MM.1S (cell line): ENCODE data around the gene CLDN17.

Experiments
- DNase-seq: peaks from one replicate; pipeline ENCODE4 v3.0.0-alpha.2; 2015
- H2AFZ ChIP-seq: fragments of 300-600 bp; sonication (generic); 2 replicates; pipeline ENCODE4 v1.6.0; 2016; ENCODE audit warnings: antibody characterized with exemption, low read length
- H3F3A ChIP-seq: fragments of 300-600 bp; sonication (generic); 2 replicates; pipeline ENCODE4 v1.6.1; 2016; ENCODE audit warnings: mild to moderate bottlenecking, antibody characterized with exemption, low read length, moderate library complexity, mixed read lengths; ENCODE audit not compliant: insufficient read depth
- H3K27ac ChIP-seq: fragments of 300-600 bp; sonication (generic); 2 replicates; pipeline ENCODE4 v1.5.1; 2016; ENCODE audit warnings: mild to moderate bottlenecking, low read length
- H3K27me3 ChIP-seq: fragments of 300-600 bp; sonication (generic); replicated peaks from 2 replicates; pipeline ENCODE4 v1.6.0; 2016; ENCODE audit warnings: low read length; ENCODE audit not compliant: insufficient read depth
- H3K36me3 ChIP-seq: fragments of 300-600 bp; sonication (generic); replicated peaks from 2 replicates; pipeline ENCODE4 v1.6.1; 2016; ENCODE audit warnings: mild to moderate bottlenecking, low read length, mixed read lengths; ENCODE audit not compliant: insufficient read depth
- H3K4me1 ChIP-seq: fragments of 300-600 bp; sonication (generic); 2 replicates; pipeline ENCODE4 v1.6.1; 2016; ENCODE audit warnings: low read length, mixed read lengths
- H3K4me2 ChIP-seq: fragments of 300-600 bp; sonication (generic); 2 replicates; pipeline ENCODE4 v1.6.0; 2016; ENCODE audit warnings: low read depth, low read length
- H3K4me3 ChIP-seq: fragments of 300-600 bp; sonication (generic); 2 replicates; pipeline ENCODE4 v1.5.1; 2016; ENCODE audit warnings: low read length, mixed read lengths
- H3K79me2 ChIP-seq: fragments of 300-600 bp; sonication (generic); 2 replicates; pipeline ENCODE4 v1.6.1; 2016; ENCODE audit warnings: mixed run types, low read length, mixed read lengths
- H3K9ac ChIP-seq: fragments of 300-600 bp; sonication (generic); 2 replicates; pipeline ENCODE4 v1.6.1; 2016; ENCODE audit warnings: low read length, mixed read lengths
- H3K9me2 ChIP-seq: fragments of 300-600 bp; sonication (generic); replicated peaks from 2 replicates; pipeline ENCODE4 v1.6.1; 2016; ENCODE audit warnings: mild to moderate bottlenecking, low read length, mixed read lengths; ENCODE audit not compliant: insufficient read depth
- H3K9me3 ChIP-seq: fragments of 300-600 bp; sonication (generic); replicated peaks from 2 replicates; pipeline ENCODE4 v1.6.1; 2016; ENCODE audit warnings: mild to moderate bottlenecking, low read length, mixed read lengths; ENCODE audit not compliant: insufficient read depth
- H4K20me1 ChIP-seq: fragments of 300-600 bp; sonication (generic); 2 replicates; pipeline ENCODE4 v1.6.1; 2016; ENCODE audit warnings: mild to moderate bottlenecking, low read length, moderate library complexity, mixed read lengths; ENCODE audit not compliant: insufficient read depth
- EZH2 ChIP-seq: fragments of 300-600 bp; sonication (generic); optimal IDR thresholded peaks from 2 replicates; pipeline ENCODE3; 2017; ENCODE audit warnings: low read depth, mild to moderate bottlenecking, antibody characterized with exemption, low read length, mixed read lengths
- EZH2phosphoT487 ChIP-seq: fragments of 300-600 bp; sonication (generic); IDR thresholded peaks from 2 replicates; pipeline ENCODE4 v1.6.1; 2018; ENCODE audit warnings: antibody characterized with exemption, low read length
- TF ChIP-seq, protein P1 (sequence below): fragments of 300-600 bp; sonication (generic); IDR thresholded peaks from 2 replicates; pipeline ENCODE4 v1.5.1; 2016; ENCODE audit warnings: antibody characterized with exemption, low read length, mixed read lengths

CLDN17 gene

DNA sequence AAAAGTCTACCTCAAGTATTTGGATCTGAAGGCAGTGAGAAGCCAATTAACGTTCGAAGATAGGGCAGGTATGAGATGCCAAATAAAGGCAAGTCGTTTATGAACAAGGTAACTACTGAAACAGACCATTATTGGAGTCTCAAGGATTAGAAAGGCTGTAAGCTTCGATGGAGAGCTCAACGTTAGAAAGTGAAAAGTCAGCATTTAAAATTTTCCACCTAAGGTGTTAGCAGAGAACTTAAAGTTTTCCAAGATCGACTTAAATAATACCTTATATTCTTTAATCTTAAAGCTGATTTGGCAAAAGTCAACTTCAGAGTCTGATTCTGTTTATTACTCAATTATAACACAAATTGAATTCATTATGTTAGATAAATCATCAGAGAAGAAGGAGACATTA lies 28.1 kb downstream of the CLDN17 start:
- Histone ChIP-seq H3K79me2 (no peaks in the 10 kb centered on the region), H3K27me3 (no peaks in the 10 kb centered on the region), H3F3A (no peaks in the 10 kb centered on the region), H3K4me1 (no peaks in the 10 kb centered on the region), H3K4me3 (no peak overlapping the region), H3K27ac (no peak overlapping the region), H3K9me2 (no peaks in the 10 kb centered on the region), H3K9ac (no peak overlapping the region), H3K36me3 (no peaks in the 10 kb centered on the region), H3K4me2 (no peak overlapping the region), H4K20me1 (no peaks in the 10 kb centered on the region), H3K9me3 (no peaks in the 10 kb centered on the region), H2AFZ (no peak overlapping the region)
- TF ChIP-seq EZH2 (no peak), EZH2phosphoT487 (no peak)
- TF ChIP-seq, protein P1, sequence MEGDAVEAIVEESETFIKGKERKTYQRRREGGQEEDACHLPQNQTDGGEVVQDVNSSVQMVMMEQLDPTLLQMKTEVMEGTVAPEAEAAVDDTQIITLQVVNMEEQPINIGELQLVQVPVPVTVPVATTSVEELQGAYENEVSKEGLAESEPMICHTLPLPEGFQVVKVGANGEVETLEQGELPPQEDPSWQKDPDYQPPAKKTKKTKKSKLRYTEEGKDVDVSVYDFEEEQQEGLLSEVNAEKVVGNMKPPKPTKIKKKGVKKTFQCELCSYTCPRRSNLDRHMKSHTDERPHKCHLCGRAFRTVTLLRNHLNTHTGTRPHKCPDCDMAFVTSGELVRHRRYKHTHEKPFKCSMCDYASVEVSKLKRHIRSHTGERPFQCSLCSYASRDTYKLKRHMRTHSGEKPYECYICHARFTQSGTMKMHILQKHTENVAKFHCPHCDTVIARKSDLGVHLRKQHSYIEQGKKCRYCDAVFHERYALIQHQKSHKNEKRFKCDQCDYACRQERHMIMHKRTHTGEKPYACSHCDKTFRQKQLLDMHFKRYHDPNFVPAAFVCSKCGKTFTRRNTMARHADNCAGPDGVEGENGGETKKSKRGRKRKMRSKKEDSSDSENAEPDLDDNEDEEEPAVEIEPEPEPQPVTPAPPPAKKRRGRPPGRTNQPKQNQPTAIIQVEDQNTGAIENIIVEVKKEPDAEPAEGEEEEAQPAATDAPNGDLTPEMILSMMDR = no peak
- DNase-seq = no peak

GRCh38 chr21:30129246-30129645 lies 37.4 kb downstream of the CLDN17 start:
- H3K79me2 ChIP-seq = no peaks in the 10 kb centered on the region
- H3K4me3 ChIP-seq = no peak overlapping the region
- H3K4me2 ChIP-seq = no peak overlapping the region
- no peaks in the 10 kb centered on the region for H3K9me3 ChIP-seq
- no peaks in the 10 kb centered on the region for H3F3A ChIP-seq
- H4K20me1 ChIP-seq = no peaks in the 10 kb centered on the region
- no peaks in the 10 kb centered on the region for H3K36me3 ChIP-seq
- no peak overlapping the region for H3K27ac ChIP-seq
- H3K4me1 ChIP-seq = no peaks in the 10 kb centered on the region
- no peak for TF ChIP-seq EZH2
- no peak for TF ChIP-seq EZH2phosphoT487
- TF ChIP-seq, protein P1 = no peak
- no peaks in the 10 kb centered on the region for H3K9me2 ChIP-seq
- H3K27me3 ChIP-seq = no peaks in the 10 kb centered on the region
- no peak for DNase-seq
- H2AFZ ChIP-seq = no peak overlapping the region
- no peak overlapping the region for H3K9ac ChIP-seq

GRCh38 chr21:30126576-30126975 lies 40.0 kb downstream of the CLDN17 start:
- no peaks in the 10 kb centered on the region for H3K9me2 ChIP-seq
- H3K27ac ChIP-seq = no peak overlapping the region
- no peak for DNase-seq
- no peaks in the 10 kb centered on the region for H3K79me2 ChIP-seq
- H3K27me3 ChIP-seq = no peaks in the 10 kb centered on the region
- H2AFZ ChIP-seq = no peak overlapping the region
- H4K20me1 ChIP-seq = no peaks in the 10 kb centered on the region
- no peak overlapping the region for H3K4me2 ChIP-seq
- H3F3A ChIP-seq = no peaks in the 10 kb centered on the region
- no peaks in the 10 kb centered on the region for H3K36me3 ChIP-seq
- no peaks in the 10 kb centered on the region for H3K9me3 ChIP-seq
- no peaks in the 10 kb centered on the region for H3K4me1 ChIP-seq
- TF ChIP-seq, protein P1 = no peak
- TF ChIP-seq EZH2 (no peak), EZH2phosphoT487 (no peak)
- H3K9ac ChIP-seq = no peak overlapping the region
- H3K4me3 ChIP-seq = no peak overlapping the region
